ENCODE results near the gene PAX4. TPM values are rescaled to one million over a fixed set of nuclear protein-coding genes. Genes with fewer than 3 reads are reported as not detected.
A peak's percentile ranks its signal among the peaks of the same experiment; 100 is the strongest.

The PAX4 gene
- polyA plus RNA-seq, 3 donors: not detected

- H3K9me3 Mint-ChIP-seq: peaks cover 0 to 4% (median 0%) of the 10 kb centered on the region in 7 donors
- peaks cover 52% of the 10 kb centered on the region for H3K4me1 Mint-ChIP-seq
- Histone ChIP-seq H3K9ac (ENCODE audit: insufficient read depth, low read length, poor library complexity, severe bottlenecking) (no peak overlapping the region), H3K4me1 (ENCODE audit: control insufficient read depth in 1 of 2, insufficient read depth in 2 of 2, low read length in 2 of 2) (peaks cover 46 to 64% of the 10 kb centered on the region in 2 donors), H3K27me3 (ENCODE audit: control insufficient read depth in 2 of 2, insufficient read depth in 2 of 2, low read length in 2 of 2) (no peaks in the 10 kb centered on the region), H3K36me3 (replicated peaks in 1 of 2; ENCODE audit: control insufficient read depth in 1 of 2, insufficient read depth in 2 of 2, low read length in 2 of 2) (peaks cover 15 to 17% of the 10 kb centered on the region in 2 donors), H3K4me2 (replicated peaks; ENCODE audit: extremely low read depth, low read length, poor library complexity, severe bottlenecking) (peak overlapping the region; percentile 90), H4K20me1 (ENCODE audit: insufficient read depth, low read length) (peaks cover 4% of the 10 kb centered on the region), H3K4me3 (replicated peaks in 1 of 3; ENCODE audit: low read depth in 2 of 3, low read length in 3 of 3) (peak overlapping the region in 1 of 3 experiments; percentile 93), H3K9me3 (replicated peaks in 1 of 2; ENCODE audit: control insufficient read depth in 1 of 2, insufficient read depth in 1 of 2, low read length in 2 of 2) (no peaks in the 10 kb centered on the region), H3K27ac (ENCODE audit: low read depth in 1 of 2, low read length in 2 of 2) (peak overlapping the region in 1 of 2 donors; percentile 89), H3K79me2 (ENCODE audit: insufficient read depth, low read length) (peaks cover 15% of the 10 kb centered on the region), H2AFZ (ENCODE audit: insufficient read depth, low read depth, low read length, poor library complexity, severe bottlenecking) (no peak overlapping the region)
- WGBS (ENCODE audit: insufficient coverage): no CpG with 5 or more reads among the region's 3 CpGs
- peak overlapping the region in 6 of 7 donors; percentile 91 to 98 (median 92) for H3K27ac Mint-ChIP-seq
- intact Hi-C loops (cut with micrococcal nuclease): loop anchor here (2.0 to 5.0 kb wide), 3 partner anchors 61 to 198 kb away; partner anchors contain the start of genes ZNF800 (in 2 of the 2) and SND1 (in 1 of the 2)
- peaks cover 20 to 29% of the 10 kb centered on the region in 2 donors for H3K36me3 Mint-ChIP-seq
- peak overlapping the region; percentile 96 to 99 for H3K4me3 Mint-ChIP-seq
- H3K27me3 Mint-ChIP-seq (ENCODE audit: low read depth in 3 of 3): peaks cover 0 to 4% (median 1%) of the 10 kb centered on the region in 3 donors
- DNase-seq: peak in 2 of 3 donors; percentile 30
- TF ChIP-seq, protein P1, sequence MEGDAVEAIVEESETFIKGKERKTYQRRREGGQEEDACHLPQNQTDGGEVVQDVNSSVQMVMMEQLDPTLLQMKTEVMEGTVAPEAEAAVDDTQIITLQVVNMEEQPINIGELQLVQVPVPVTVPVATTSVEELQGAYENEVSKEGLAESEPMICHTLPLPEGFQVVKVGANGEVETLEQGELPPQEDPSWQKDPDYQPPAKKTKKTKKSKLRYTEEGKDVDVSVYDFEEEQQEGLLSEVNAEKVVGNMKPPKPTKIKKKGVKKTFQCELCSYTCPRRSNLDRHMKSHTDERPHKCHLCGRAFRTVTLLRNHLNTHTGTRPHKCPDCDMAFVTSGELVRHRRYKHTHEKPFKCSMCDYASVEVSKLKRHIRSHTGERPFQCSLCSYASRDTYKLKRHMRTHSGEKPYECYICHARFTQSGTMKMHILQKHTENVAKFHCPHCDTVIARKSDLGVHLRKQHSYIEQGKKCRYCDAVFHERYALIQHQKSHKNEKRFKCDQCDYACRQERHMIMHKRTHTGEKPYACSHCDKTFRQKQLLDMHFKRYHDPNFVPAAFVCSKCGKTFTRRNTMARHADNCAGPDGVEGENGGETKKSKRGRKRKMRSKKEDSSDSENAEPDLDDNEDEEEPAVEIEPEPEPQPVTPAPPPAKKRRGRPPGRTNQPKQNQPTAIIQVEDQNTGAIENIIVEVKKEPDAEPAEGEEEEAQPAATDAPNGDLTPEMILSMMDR (IDR thresholded peaks at IDR 0.05): no peak
Observed at GRCh38 chr7:127589896-127590295, 28.0 kb downstream of the PAX4 start.

- 8% methylated on average over 32 of the region's 43 CpGs for WGBS (ENCODE audit: insufficient coverage)
- peaks cover 0 to 4% (median 0%) of the 10 kb centered on the region in 7 donors for H3K9me3 Mint-ChIP-seq
- intact Hi-C loops (cut with micrococcal nuclease): loop anchor here (2.0 to 5.0 kb wide), 3 partner anchors 62 to 197 kb away; partner anchors contain the start of genes ZNF800 (in 2 of the 2) and SND1 (in 1 of the 2)
- H3K27ac Mint-ChIP-seq: peak overlapping the region; percentile 84 to 98 (median 94)
- peaks cover 46 to 64% of the 10 kb centered on the region in 2 donors for H3K4me1 ChIP-seq (ENCODE audit: control insufficient read depth in 1 of 2, insufficient read depth in 2 of 2, low read length in 2 of 2)
- H3K9ac ChIP-seq (ENCODE audit: insufficient read depth, low read length, poor library complexity, severe bottlenecking): peak overlapping the region; percentile 87
- peak overlapping the region; percentile 87 to 93 (median 87) for H3K4me3 ChIP-seq (replicated peaks in 1 of 3; ENCODE audit: low read depth in 2 of 3, low read length in 3 of 3)
- H3K27me3 ChIP-seq (ENCODE audit: control insufficient read depth in 2 of 2, insufficient read depth in 2 of 2, low read length in 2 of 2): no peaks in the 10 kb centered on the region
- H3K27ac ChIP-seq (ENCODE audit: low read depth in 1 of 2, low read length in 2 of 2): peak overlapping the region; percentile 31 to 89
- peaks cover 22 to 29% of the 10 kb centered on the region in 2 donors for H3K36me3 Mint-ChIP-seq
- TF ChIP-seq, protein P1 (IDR thresholded peaks at IDR 0.05): no peak
- peaks cover 6% of the 10 kb centered on the region for H4K20me1 ChIP-seq (ENCODE audit: insufficient read depth, low read length)
- H3K27me3 Mint-ChIP-seq (ENCODE audit: low read depth in 3 of 3): peaks cover 0 to 1% (median under 1%) of the 10 kb centered on the region in 3 donors
- H2AFZ ChIP-seq (ENCODE audit: insufficient read depth, low read depth, low read length, poor library complexity, severe bottlenecking): peak overlapping the region; percentile 87
- no peak for DNase-seq
- H3K79me2 ChIP-seq (ENCODE audit: insufficient read depth, low read length): peaks cover 25% of the 10 kb centered on the region
- H3K4me1 Mint-ChIP-seq: peaks cover 52% of the 10 kb centered on the region
- peaks cover 15 to 18% of the 10 kb centered on the region in 2 donors for H3K36me3 ChIP-seq (replicated peaks in 1 of 2; ENCODE audit: control insufficient read depth in 1 of 2, insufficient read depth in 2 of 2, low read length in 2 of 2)
- no peaks in the 10 kb centered on the region for H3K9me3 ChIP-seq (replicated peaks in 1 of 2; ENCODE audit: control insufficient read depth in 1 of 2, insufficient read depth in 1 of 2, low read length in 2 of 2)
- peak overlapping the region; percentile 90 for H3K4me2 ChIP-seq (replicated peaks; ENCODE audit: extremely low read depth, low read length, poor library complexity, severe bottlenecking)
- H3K4me3 Mint-ChIP-seq: peak overlapping the region; percentile 96 to 99
Observed at GRCh38 chr7:127588697-127589482, 29.1 kb downstream of the PAX4 start.
